ENCODE results near the gene IGSF9. TPM values are rescaled to one million over a fixed set of nuclear protein-coding genes. Genes with fewer than 3 reads are reported as not detected.

The IGSF9 gene
- total and polyA plus RNA-seq, 10 of the 15 experiments (the other 5 are each of a cell fraction or from before 2014, with no cell fraction given): 0.04 to 0.07 TPM; not detected in 8

- no peak for TF ChIP-seq STAT3 (IDR thresholded peaks at IDR 0.05; ENCODE audit: low read depth, low read length)
- TF ChIP-seq EP300 (IDR thresholded peaks at IDR 0.05; ENCODE audit: borderline replicate concordance in 1 of 2, control insufficient read depth in 1 of 2, low read depth in 2 of 2, low read length in 2 of 2): peak in 1 of 2 experiments; percentile 74; a peak in 1 of 4 replicates
Observed at GRCh38 chr1:159889821-159890252, 55.6 kb downstream of the IGSF9 start (continued).

GRCh38 chr1:159889202-159889601, 56.2 kb downstream of the IGSF9 start:
- H2AFZ ChIP-seq (ENCODE audit: control insufficient read depth, low read depth, low read length): peak overlapping the region; percentile 60; the same call in 1 of the 2 replicates
- peak overlapping the region; percentile 75 for H3K4me2 ChIP-seq (ENCODE audit: control insufficient read depth, insufficient read depth)
- H4K20me1 ChIP-seq (ENCODE audit: control insufficient read depth, insufficient read depth): no peaks in the 10 kb centered on the region
- no peaks in the 10 kb centered on the region for H3K9me3 ChIP-seq (replicated peaks; ENCODE audit: control insufficient read depth, insufficient read depth, low read length)
- no peak for DNase-seq (ENCODE audit: low read depth, low spot score)
- H3K27me3 ChIP-seq (replicated peaks in 1 of 2; ENCODE audit: control insufficient read depth in 2 of 2, insufficient read depth in 2 of 2, low read length in 1 of 2): no peaks in the 10 kb centered on the region
- in situ Hi-C loops (cut with MboI): no loop called here
- intact Hi-C loops (cut with micrococcal nuclease; ENCODE audit: unreplicated experiment): no loop called here
- ChIA-PET RAD21 (ENCODE audit: unreplicated experiment) (interaction anchor here (0.9 to 7.6 kb wide), 13 partner anchors 26 to 675 kb away, joined by 3 to 153 read pairs (median 6); partner anchors contain the start of genes FCRL6 and TAGLN2), POLR2A (interaction anchor here (0.6 to 3.2 kb wide), 6 partner anchors 32 to 757 kb away, joined by 3 to 25 read pairs (median 4); partner anchors contain the start of gene TAGLN2), SMC1A (ENCODE audit: uncharacterized antibody, unreplicated experiment) (interaction anchor here (1.0 to 12.2 kb wide), 15 partner anchors 9 to 675 kb away, joined by 3 to 289 read pairs (median 13); partner anchors contain the start of genes FCRL6, PIGM, SLAMF8 and TAGLN2), CTCF (interaction anchor here (0.6 to 14.8 kb wide), 16 partner anchors 9 to 757 kb away, joined by 3 to 476 read pairs (median 8); partner anchors contain the start of genes DUSP23 and FCRL6)
- H3K36me3 ChIP-seq (ENCODE audit: control insufficient read depth in 2 of 2, insufficient read depth in 2 of 2, low read length in 1 of 2): no peaks in the 10 kb centered on the region
- H3K27ac ChIP-seq (ENCODE audit: control insufficient read depth, insufficient read depth): peak overlapping the region; percentile 59; the same call in 1 of the 2 replicates
- no peak overlapping the region for H3K9ac ChIP-seq (ENCODE audit: control insufficient read depth, insufficient read depth, low read length)
- H3K79me2 ChIP-seq (ENCODE audit: control insufficient read depth, insufficient read depth, low read length): no peaks in the 10 kb centered on the region
- peak; percentile 53 for ATAC-seq
- FAIRE-seq: no peak
- WGBS (ENCODE audit: insufficient coverage, insufficient replicate concordance, low lambda C conversion rate, missing lambda C conversion rate): 56% methylated on average over 4 of the region's 4 CpGs
- no TSS peak for BruUV-seq (replicated peaks)
- no peak overlapping the region for H3K4me3 ChIP-seq
- peaks cover 19% of the 10 kb centered on the region for H3K4me1 ChIP-seq (ENCODE audit: control insufficient read depth, insufficient read depth, low read length)
- TF ChIP-seq E2F4 (IDR thresholded peaks at IDR 0.05; ENCODE audit: low read depth, low read length): no peak
- TF ChIP-seq TAF1 (IDR thresholded peaks at IDR 0.05; ENCODE audit: borderline replicate concordance, low read depth, low read length): no peak
- no peak for TF ChIP-seq NFYB (IDR thresholded peaks at IDR 0.05; ENCODE audit: insufficient read depth, low read depth, low read length)
- TF ChIP-seq SPI1 (IDR thresholded peaks at IDR 0.05; ENCODE audit: borderline replicate concordance, insufficient read depth, low read depth, low read length): peak; percentile 89
- no peak for TF ChIP-seq MYC (IDR thresholded peaks at IDR 0.05; ENCODE audit: insufficient read depth, insufficient read length, insufficient replicate concordance, low read length, severe bottlenecking)
- TF ChIP-seq NBN (IDR thresholded peaks at IDR 0.05): no peak
- no peak for TF ChIP-seq NR2C2 (IDR thresholded peaks at IDR 0.05; ENCODE audit: borderline replicate concordance, control insufficient read depth, insufficient read length, low read depth)
- TF ChIP-seq TCF12 (IDR thresholded peaks at IDR 0.05; ENCODE audit: low read depth, low read length): no peak
- TF ChIP-seq PKNOX1 (IDR thresholded peaks at IDR 0.05): 0 out of 2 replicates have a peak, but pooled peaks have one; percentile 20
- TF ChIP-seq MXI1 (IDR thresholded peaks at IDR 0.05; ENCODE audit: low read depth, low read length): no peak
